Natural killer cell (primary cell): ENCODE results near the gene NCL. TPM values are rescaled to one million over a fixed set of nuclear protein-coding genes. Genes with fewer than 3 reads are reported as not detected.
"Not testable (repeated sequence)": the region's sequence is repeated elsewhere in the genome, so short reads cannot be mapped to it uniquely, and the experiment has no call there.

Experiments
- ATAC-seq, 3 donors: fragments of 150-1000 bp in 2 of 3; fragments of 200-7000 bp in 1 of 3; cut with Tn5 transposase; 1 replicate in 1 of 3; 2 replicates in 2 of 3; pipeline ENCODE4 v1.10.0; 2021; ENCODE audit warnings: mild to moderate bottlenecking in 2 of 3, moderate library complexity in 2 of 3
- DNase-seq, 2 donors: peaks; one replicate each; pipeline versions ENCODE4 v3.0.0 to v3.0.0-alpha.2; 2013 to 2021; ENCODE audit warnings: mixed read lengths in 1 of 2
- H3K27ac ChIP-seq: one replicate; pipeline ENCODE4 v1.5.1; 2013; ENCODE audit warnings: mild to moderate bottlenecking, low read length
- H3K27me3 ChIP-seq: one replicate; pipeline ENCODE4 v1.6.1; 2013; ENCODE audit warnings: low read length; ENCODE audit not compliant: control insufficient read depth, insufficient read depth
- H3K36me3 ChIP-seq: one replicate; pipeline ENCODE4 v1.6.1; 2013; ENCODE audit warnings: low read length; ENCODE audit not compliant: control insufficient read depth, insufficient read depth
- H3K4me1 ChIP-seq: one replicate; pipeline ENCODE4 v1.6.1; 2013; ENCODE audit warnings: low read length; ENCODE audit not compliant: control insufficient read depth, insufficient read depth
- H3K4me3 ChIP-seq: one replicate; pipeline ENCODE4 v1.5.1; 2013; ENCODE audit warnings: low read length
- H3K9me3 ChIP-seq: one replicate; pipeline ENCODE4 v1.6.1; 2013; ENCODE audit warnings: low read length; ENCODE audit not compliant: control insufficient read depth, insufficient read depth
- H3K27ac Mint-ChIP-seq, 2 donors: one replicate each; pipeline ENCODE4 v1.8.0; 2022; ENCODE audit warnings: mild to moderate bottlenecking in 2 of 2, mixed read lengths in 2 of 2, moderate library complexity in 1 of 2
- H3K27me3 Mint-ChIP-seq, 2 donors: one replicate each; pipeline ENCODE4 v1.8.0; 2022; ENCODE audit warnings: low read depth in 2 of 2, mixed read lengths in 2 of 2
- H3K36me3 Mint-ChIP-seq: one replicate; pipeline ENCODE4 v1.8.0; 2022; ENCODE audit warnings: mixed read lengths
- H3K4me1 Mint-ChIP-seq, 2 donors: one replicate each; pipeline ENCODE4 v1.8.0; 2022; ENCODE audit warnings: mixed read lengths in 2 of 2
- H3K4me3 Mint-ChIP-seq: one replicate; pipeline ENCODE4 v1.8.0; 2022; ENCODE audit warnings: mild to moderate bottlenecking, moderate library complexity, mixed read lengths
- H3K9me3 Mint-ChIP-seq, 2 donors: one replicate each; pipeline ENCODE4 v1.8.0; 2022; ENCODE audit warnings: mixed read lengths in 2 of 2
- CTCF ChIP-seq: fragments of 200-600 bp; IDR thresholded peaks from one replicate; pipeline ENCODE4 v1.8.0; 2022; ENCODE audit warnings: antibody characterized with exemption
- WGBS: methylation state at CpG from one replicate; pipeline ENCODE4 v1.1.7; 2013; ENCODE audit warnings: missing lambda C conversion rate; ENCODE audit not compliant: insufficient coverage; 5-methylcytosine and 5-hydroxymethylcytosine counted together
- intact Hi-C: fragments of 100-400 bp; cut with micrococcal nuclease; formaldehyde crosslinking; loops from one replicate; pipeline ENCODE4 v1.14.2; 2022
- total RNA-seq, 4 donors: library from RNA; stranded (reverse); fragments of 120-200 nt in 1 of 4; gene quantifications; one replicate each; pipeline versions ENCODE4 v1.2.3 to v1.2.4, GENCODE V29; 2013 to 2022

NCL gene
- total RNA-seq, 3 donors from 2014 or later (not counting 1 experiment from before 2014, with no cell fraction given): 485 to 540 (median 529) TPM

GRCh38 chr2:231461516-231461971 is 2.7 kb downstream of the NCL start:
- Histone ChIP-seq H3K4me1 (peaks cover 26% of the 10 kb centered on the region), H3K36me3 (peaks cover 66% of the 10 kb centered on the region), H3K27ac (no peak overlapping the region), H3K27me3 (no peaks in the 10 kb centered on the region), H3K4me3 (no peak overlapping the region), H3K9me3 (no peaks in the 10 kb centered on the region)
- intact Hi-C loops: loop anchor here (5.0 kb wide), 2 partner anchors 69 to 246 kb away; partner anchors contain the start of gene PTMA
- H3K27ac Mint-ChIP-seq: peak overlapping the region; percentile 99 to 100
- no peaks in the 10 kb centered on the region for H3K9me3 Mint-ChIP-seq
- H3K36me3 Mint-ChIP-seq: peaks cover 51% of the 10 kb centered on the region
- ATAC-seq (no peak), DNase-seq (no peak)
- H3K4me3 Mint-ChIP-seq: peak overlapping the region; percentile 66
- peaks cover 62 to 63% of the 10 kb centered on the region in 2 donors for H3K4me1 Mint-ChIP-seq
- TF ChIP-seq CTCF: no peak
- no peaks in the 10 kb centered on the region for H3K27me3 Mint-ChIP-seq
- 84% methylated on average over 8 of the region's 8 CpGs for WGBS

GRCh38 chr2:231460841-231461240 is 3.4 kb downstream of the NCL start:
- Histone ChIP-seq H3K36me3 (peaks cover 73% of the 10 kb centered on the region), H3K4me1 (peaks cover 26% of the 10 kb centered on the region)
- H3K27ac Mint-ChIP-seq: peak overlapping the region; percentile 73 to 86
- not testable (repeated sequence) for H3K27ac ChIP-seq, H3K27me3 Mint-ChIP-seq, H3K9me3 ChIP-seq, H3K9me3 Mint-ChIP-seq, H3K27me3 ChIP-seq, H3K4me3 ChIP-seq, ATAC-seq, DNase-seq
- H3K36me3 Mint-ChIP-seq: peaks cover 55% of the 10 kb centered on the region
- WGBS: 94% methylated on average over 10 of the region's 10 CpGs
- intact Hi-C loops: loop anchor here (5.0 kb wide), 2 partner anchors 69 to 246 kb away; partner anchors contain the start of gene PTMA
- H3K4me3 Mint-ChIP-seq: peak overlapping the region; percentile 66
- peaks cover 62 to 66% of the 10 kb centered on the region in 2 donors for H3K4me1 Mint-ChIP-seq

GRCh38 chr2:231460073-231460835 is 4.0 kb downstream of the NCL start:
- H3K9me3 ChIP-seq: no peaks in the 10 kb centered on the region
- DNase-seq (no peak), ATAC-seq (no peak)
- peaks cover 79% of the 10 kb centered on the region for H3K36me3 ChIP-seq
- no peak overlapping the region for H3K27ac ChIP-seq
- H3K27me3 Mint-ChIP-seq: no peaks in the 10 kb centered on the region
- no peak overlapping the region for H3K4me3 ChIP-seq
- peak overlapping the region; percentile 66 for H3K4me3 Mint-ChIP-seq
- H3K27me3 ChIP-seq: no peaks in the 10 kb centered on the region
- WGBS: 80% methylated on average over 11 of the region's 13 CpGs
- peaks cover 60% of the 10 kb centered on the region for H3K36me3 Mint-ChIP-seq
- peaks cover 21% of the 10 kb centered on the region for H3K4me1 ChIP-seq
- no peak for TF ChIP-seq CTCF
- H3K4me1 Mint-ChIP-seq: peaks cover 65 to 69% of the 10 kb centered on the region in 2 donors
- H3K9me3 Mint-ChIP-seq: no peaks in the 10 kb centered on the region
- intact Hi-C loops: loop anchor here (5.0 kb wide), 2 partner anchors 68 to 247 kb away; partner anchors contain the start of gene PTMA
- H3K27ac Mint-ChIP-seq: peak overlapping the region; percentile 73 to 86

- Histone ChIP-seq H3K27ac (no peak overlapping the region), H3K4me1 (peaks cover 9% of the 10 kb centered on the region), H3K4me3 (no peak overlapping the region), H3K36me3 (peaks cover 97% of the 10 kb centered on the region), H3K9me3 (no peaks in the 10 kb centered on the region), H3K27me3 (no peaks in the 10 kb centered on the region)
- no peaks in the 10 kb centered on the region for H3K27me3 Mint-ChIP-seq
- no peak overlapping the region for H3K4me3 Mint-ChIP-seq
- intact Hi-C loops: no loop called here
- DNase-seq: no peak
- peaks cover 54 to 59% of the 10 kb centered on the region in 2 donors for H3K4me1 Mint-ChIP-seq
- no peak for ATAC-seq
- 90% methylated on average over 3 of the region's 6 CpGs for WGBS
- H3K27ac Mint-ChIP-seq: peak overlapping the region; percentile 17 to 65
- peaks cover 68% of the 10 kb centered on the region for H3K36me3 Mint-ChIP-seq
- H3K9me3 Mint-ChIP-seq: no peaks in the 10 kb centered on the region
- TF ChIP-seq CTCF: no peak
Measured at GRCh38 chr2:231458368-231458767, 5.9 kb downstream of the NCL start.
